C4-2B (cell line): ENCODE results near the gene SNX8.

Experiments used
- ZFX ChIP-seq: fragments of 450-650 bp; IDR thresholded peaks from 2 replicates; pipeline ENCODE4 v1.6.1; 2017
- TF ChIP-seq, protein P1 (sequence below): fragments of 450-650 bp; conservative IDR thresholded peaks from 2 replicates; pipeline ENCODE4 v1.5.1; 2017; ENCODE audit warnings: mild to moderate bottlenecking

GRCh38 chr7:2223321-2223720 lies 90.9 kb downstream of the SNX8 start:
- no peak for TF ChIP-seq ZFX
- TF ChIP-seq, protein P1, sequence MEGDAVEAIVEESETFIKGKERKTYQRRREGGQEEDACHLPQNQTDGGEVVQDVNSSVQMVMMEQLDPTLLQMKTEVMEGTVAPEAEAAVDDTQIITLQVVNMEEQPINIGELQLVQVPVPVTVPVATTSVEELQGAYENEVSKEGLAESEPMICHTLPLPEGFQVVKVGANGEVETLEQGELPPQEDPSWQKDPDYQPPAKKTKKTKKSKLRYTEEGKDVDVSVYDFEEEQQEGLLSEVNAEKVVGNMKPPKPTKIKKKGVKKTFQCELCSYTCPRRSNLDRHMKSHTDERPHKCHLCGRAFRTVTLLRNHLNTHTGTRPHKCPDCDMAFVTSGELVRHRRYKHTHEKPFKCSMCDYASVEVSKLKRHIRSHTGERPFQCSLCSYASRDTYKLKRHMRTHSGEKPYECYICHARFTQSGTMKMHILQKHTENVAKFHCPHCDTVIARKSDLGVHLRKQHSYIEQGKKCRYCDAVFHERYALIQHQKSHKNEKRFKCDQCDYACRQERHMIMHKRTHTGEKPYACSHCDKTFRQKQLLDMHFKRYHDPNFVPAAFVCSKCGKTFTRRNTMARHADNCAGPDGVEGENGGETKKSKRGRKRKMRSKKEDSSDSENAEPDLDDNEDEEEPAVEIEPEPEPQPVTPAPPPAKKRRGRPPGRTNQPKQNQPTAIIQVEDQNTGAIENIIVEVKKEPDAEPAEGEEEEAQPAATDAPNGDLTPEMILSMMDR = no peak
